GM12892 (cell line): ENCODE results near the gene FRMPD2.
"Not testable (repeated sequence)": the region's sequence is repeated elsewhere in the genome, so short reads cannot be mapped to it uniquely, and the experiment has no call there.

Experiments used
- DNase-seq: peaks from one replicate; pipeline ENCODE4 v3.0.0; 2011; ENCODE audit not compliant: insufficient read length
- FAIRE-seq: peaks from 2 replicates; lab custom pipeline; 2011; peaks lifted over from hg19 to GRCh38; lab: Jason Lieb, UNC
- POLR2A ChIP-seq: IDR thresholded peaks from 2 replicates; pipeline ENCODE4 v1.6.1; 2011; ENCODE audit warnings: low read depth, low read length, control low read depth
- POLR2AphosphoS5 ChIP-seq: IDR thresholded peaks from 2 replicates; pipeline ENCODE4 v1.6.1; 2011; ENCODE audit warnings: low read depth, low read length, control low read depth
- TAF1 ChIP-seq: IDR thresholded peaks from 2 replicates; pipeline ENCODE4 v1.6.1; 2011; ENCODE audit warnings: low read depth, mild to moderate bottlenecking, control low read depth, low read length, borderline replicate concordance

The FRMPD2 gene

DNA sequence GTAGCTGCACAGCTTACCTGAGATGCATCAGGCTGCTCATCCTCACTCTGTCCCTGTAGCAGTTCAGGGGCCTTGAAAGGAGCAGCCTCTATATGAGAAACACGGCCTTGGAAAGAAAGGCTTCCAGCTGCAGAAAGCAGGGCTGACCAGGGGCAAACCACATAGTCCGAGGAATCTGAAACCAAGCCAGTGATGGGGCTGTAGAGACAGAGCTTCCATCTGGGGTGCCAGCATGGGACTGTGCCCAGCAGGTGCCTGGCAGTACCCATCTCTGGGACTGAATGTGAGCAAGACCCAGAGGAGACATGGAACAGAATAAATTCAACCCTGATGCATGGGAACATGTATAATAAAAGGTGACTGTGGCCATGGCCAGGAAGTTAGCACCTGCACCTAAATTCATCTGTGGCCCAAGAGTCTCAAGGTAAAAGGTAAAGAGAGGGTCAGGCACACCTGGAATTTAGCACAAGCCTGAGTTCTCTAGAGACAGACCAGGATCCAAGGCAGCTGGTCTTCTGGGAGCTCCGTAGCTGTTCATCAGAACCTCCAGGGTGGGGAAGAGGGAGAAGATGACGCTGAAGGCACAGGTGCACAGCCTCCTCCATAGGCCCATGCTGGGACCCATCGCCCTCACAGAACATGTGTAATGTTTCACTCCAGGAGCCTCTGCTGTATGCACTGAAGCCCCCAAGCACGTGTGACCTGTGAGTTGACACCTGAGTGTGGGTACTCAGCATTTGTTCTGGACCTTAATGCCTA lies 25.3 kb downstream of the FRMPD2 start:
- no peak for FAIRE-seq
- TF ChIP-seq POLR2AphosphoS5 (no peak), TAF1 (no peak), POLR2A (no peak)
- DNase-seq = no peak

GRCh38 chr10:48248462-48248861 lies 26.0 kb downstream of the FRMPD2 start:
- TF ChIP-seq POLR2AphosphoS5 = no peak
- DNase-seq = no peak
- no peak for FAIRE-seq

GRCh38 chr10:48247680-48248079 lies 26.8 kb downstream of the FRMPD2 start:
- FAIRE-seq (no peak), DNase-seq (no peak)
- TF ChIP-seq POLR2AphosphoS5 (no peak), TAF1 (no peak), POLR2A (no peak)

- DNase-seq (no peak), FAIRE-seq (no peak)
- TF ChIP-seq TAF1 (no peak), POLR2AphosphoS5 (no peak), POLR2A (no peak)
Observed at GRCh38 chr10:48246501-48246900, 28.0 kb downstream of the FRMPD2 start.

- DNase-seq = no peak
- no peak for TF ChIP-seq POLR2AphosphoS5
- TF ChIP-seq TAF1 = no peak
- TF ChIP-seq POLR2A = no peak
- FAIRE-seq = no peak
Observed at GRCh38 chr10:48245977-48246376, 28.5 kb downstream of the FRMPD2 start.

DNA sequence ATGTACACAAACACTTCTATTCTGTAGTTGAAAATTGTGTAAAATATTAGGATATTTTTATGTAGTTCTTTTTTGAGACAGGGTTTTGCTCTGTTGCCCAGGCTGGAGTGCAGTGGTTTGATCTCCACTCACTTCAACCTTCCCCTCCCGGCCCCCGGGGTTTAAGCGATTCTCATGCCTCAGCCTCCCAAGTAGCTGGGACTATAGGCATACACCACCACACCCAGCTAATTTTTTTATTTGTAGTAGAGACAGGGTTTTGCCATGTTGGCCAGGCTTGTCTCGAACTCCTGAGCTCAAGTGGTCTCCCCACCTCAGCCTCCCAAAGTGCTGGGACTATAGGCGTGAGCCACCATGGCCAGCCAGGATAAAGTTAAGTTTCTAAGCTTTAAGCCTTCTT lies 30.6 kb downstream of the FRMPD2 start:
- FAIRE-seq, DNase-seq: not testable (repeated sequence)

GRCh38 chr10:48243487-48243886 lies 31.0 kb downstream of the FRMPD2 start:
- no peak for FAIRE-seq

DNA sequence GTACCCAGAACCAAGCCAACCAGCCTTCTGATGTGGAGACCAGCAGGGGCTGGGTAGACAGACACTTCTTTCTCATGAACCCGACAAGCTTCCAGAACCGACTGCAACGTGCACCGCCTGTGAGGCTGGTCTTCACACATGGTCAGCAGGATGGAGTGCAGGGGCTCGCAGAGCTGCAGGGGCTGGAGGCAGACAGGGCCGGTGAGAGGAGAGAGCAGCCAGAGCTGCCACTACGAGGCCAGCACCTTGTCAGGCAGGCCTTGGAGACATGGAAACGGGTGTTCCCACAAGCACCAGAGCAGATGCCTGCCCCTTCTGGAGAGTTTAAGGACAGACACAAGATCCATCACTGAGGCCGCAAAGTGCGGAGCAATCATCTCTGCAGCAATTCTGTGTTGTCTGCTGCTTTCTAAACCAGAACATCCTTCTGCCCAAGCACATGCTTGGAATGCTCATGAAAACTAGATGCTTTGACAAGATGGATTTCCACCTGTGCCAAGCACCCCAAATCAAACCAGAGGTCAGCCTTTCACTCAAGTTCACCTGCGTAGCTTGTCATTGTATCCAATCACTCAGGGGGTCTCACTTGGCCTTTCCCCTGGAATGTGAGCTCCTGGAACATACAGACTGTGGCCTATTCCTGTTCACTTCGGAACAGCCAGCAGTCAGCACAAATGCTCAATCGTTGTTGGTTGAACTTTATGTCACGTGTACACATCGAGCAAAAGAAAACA lies 32.2 kb downstream of the FRMPD2 start:
- FAIRE-seq = no peak
- DNase-seq = no peak
- no peak for TF ChIP-seq POLR2AphosphoS5
- no peak for TF ChIP-seq POLR2A
- TF ChIP-seq TAF1 = no peak

More at GRCh38 chr10:48243487-48243886, 31.0 kb downstream of the FRMPD2 start:
- TF ChIP-seq POLR2AphosphoS5 (no peak), TAF1 (no peak), POLR2A (no peak)
- no peak for DNase-seq

DNA sequence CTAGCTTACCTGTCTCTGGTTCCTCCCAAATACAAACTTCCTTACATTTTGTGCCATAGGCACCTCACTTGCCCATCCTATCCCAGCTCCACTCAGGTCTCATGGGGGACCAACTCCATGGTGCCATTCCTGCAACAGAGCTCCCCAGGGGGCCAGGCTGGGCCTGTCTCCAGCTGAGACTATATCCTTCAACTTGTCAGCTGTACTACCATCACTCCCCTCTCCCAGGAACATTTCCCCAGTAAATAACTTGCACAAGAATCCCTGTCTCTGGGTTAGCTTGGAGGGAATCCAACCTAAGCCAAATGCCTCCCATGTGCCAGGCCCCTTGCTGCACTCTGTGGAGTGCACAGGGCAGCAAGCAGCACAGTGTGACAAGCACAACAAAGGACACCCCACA lies 33.2 kb downstream of the FRMPD2 start:
- no peak for TF ChIP-seq TAF1
- TF ChIP-seq POLR2A = no peak
- TF ChIP-seq POLR2AphosphoS5 = no peak
- FAIRE-seq (no peak), DNase-seq (no peak)

DNA sequence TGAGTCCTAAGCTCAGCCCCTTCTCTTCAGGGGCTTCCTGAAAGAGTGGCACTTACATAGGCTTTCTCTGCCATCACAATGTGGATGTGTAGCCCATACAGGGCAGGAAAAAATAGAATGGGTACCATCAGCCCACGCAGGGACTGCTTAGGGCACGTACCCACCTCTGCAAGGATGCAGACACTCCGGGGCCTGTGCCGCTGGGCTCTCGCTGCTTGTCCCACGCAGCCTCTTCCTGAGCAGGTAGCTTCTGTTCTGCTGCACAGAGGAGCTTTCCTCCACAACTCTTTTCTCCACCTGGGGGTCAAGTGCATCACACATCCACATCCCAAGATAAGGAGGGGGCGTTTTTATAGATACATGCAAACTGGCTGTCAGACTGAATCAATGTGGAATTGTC lies 34.3 kb downstream of the FRMPD2 start:
- TF ChIP-seq POLR2A (no peak), TAF1 (no peak), POLR2AphosphoS5 (no peak)
- DNase-seq (no peak), FAIRE-seq (no peak)

GRCh38 chr10:48239618-48240017 lies 34.9 kb downstream of the FRMPD2 start:
- TF ChIP-seq POLR2AphosphoS5 = no peak
- no peak for TF ChIP-seq TAF1
- no peak for TF ChIP-seq POLR2A
- FAIRE-seq (no peak), DNase-seq (no peak)

GRCh38 chr10:48238826-48239520 lies 35.5 kb downstream of the FRMPD2 start:
- no peak for TF ChIP-seq TAF1
- no peak for TF ChIP-seq POLR2AphosphoS5
- TF ChIP-seq POLR2A = no peak
- DNase-seq = no peak
- FAIRE-seq = peak; percentile 42
